Pancreas (tissue), 10 donors: Measurements from ENCODE around the gene STK25. TPM values are rescaled to one million over a fixed set of nuclear protein-coding genes. Genes with fewer than 3 reads are reported as not detected.

Source experiments
- ATAC-seq, 4 donors: fragments of 200-7000 bp; cut with Tn5 transposase; one replicate each; pipeline versions ENCODE4 v1.8.0 to v1.9.1; 2020; ENCODE audit warnings: mild to moderate bottlenecking in 4 of 4, moderate library complexity in 4 of 4
- DNase-seq, 6 donors: peaks; one replicate each; pipeline ENCODE4 v3.0.0-alpha.2; 2020
- FAIRE-seq: peaks from 2 replicates; lab custom pipeline; 2012; peaks lifted over from hg19 to GRCh38; lab: Jason Lieb, UNC
- H3K27ac ChIP-seq, 4 donors: fragments of 200-600 bp; sonication (generic); 1 replicate in 3 of 4; 2 replicates in 1 of 4; pipeline versions ENCODE4 v1.5.0 to v1.8.0; 2020
- H3K27me3 ChIP-seq, 4 donors: fragments of 200-600 bp; one replicate each; pipeline ENCODE4 v1.8.0; 2021
- H3K36me3 ChIP-seq, 3 donors: fragments of 200-600 bp; sonication (generic) in 1 of 3; one replicate each; pipeline versions ENCODE4 v1.5.0 to v1.8.0; 2020 to 2021
- H3K4me1 ChIP-seq, 3 donors: fragments of 200-600 bp; one replicate each; pipeline ENCODE4 v1.8.0; 2021
- H3K4me3 ChIP-seq, 4 donors: fragments of 200-600 bp; sonication (generic) in 2 of 4; one replicate each; pipeline versions ENCODE4 v1.5.0 to v1.8.0; 2020 to 2021
- H3K9me3 ChIP-seq, 4 donors: fragments of 200-600 bp; one replicate each; pipeline ENCODE4 v1.8.0; 2021
- CTCF ChIP-seq, 4 donors: fragments of 200-600 bp; sonication (generic) in 3 of 4; IDR thresholded peaks; one replicate each; pipeline versions ENCODE4 v1.5.0 to v1.8.0; 2021; ENCODE audit warnings: antibody characterized with exemption in 4 of 4
- WGBS, 2 donors: extraction: QIAGEN DNeasy Blood & Tissue Kit; methylation state at CpG; one replicate each; pipeline ENCODE4 v1.1.7; 2013; 5-methylcytosine and 5-hydroxymethylcytosine counted together
- intact Hi-C, 3 donors: fragments of 100-400 bp; cut with DNase I; formaldehyde crosslinking; loops; one replicate each; pipeline versions ENCODE4 v1.11.1 to v1.14.2; 2022
- polyA plus RNA-seq, 2 donors: library from polyadenylated mRNA; stranded (reverse); fragments of 200-250 nt; gene quantifications; one replicate each; pipeline ENCODE4 v1.2.3, GENCODE V29; 2013
- total RNA-seq, 6 donors: library from RNA; stranded (reverse); fragmentation: NEBNext Ultra II Directional in 4 of 6; extraction: Animal tissue kit (Norgen Biotek cat#: 25700) in 4 of 6; gene quantifications; one replicate each; pipeline versions ENCODE4 v1.2.1 to v1.2.4, GENCODE V29; 2021 to 2023
- donor health status: healthy with polysubstance abuse.
- donor health status: DM: no; HTN: no; CAD: no; lungs with moderate emphysema.
- donor health status: DM: no; HTN: no; CAD: no.
- donor health status: control.
- donor health status: control.
- donor health status: Bipolar disorder and iron deficiency.
- donor health status: DM: yes; HTN: yes; CAD: no.
- donor health status: DM: no; HTN: no; CAD: no.
- donor health status: DM: no; HTN: no; CAD: no.
- donor health status: DM: yes; HTN: yes; CAD: no.

The STK25 gene
- total and polyA plus RNA-seq, 8 donors = 60.6 to 282 (median 79.1) TPM

DNA sequence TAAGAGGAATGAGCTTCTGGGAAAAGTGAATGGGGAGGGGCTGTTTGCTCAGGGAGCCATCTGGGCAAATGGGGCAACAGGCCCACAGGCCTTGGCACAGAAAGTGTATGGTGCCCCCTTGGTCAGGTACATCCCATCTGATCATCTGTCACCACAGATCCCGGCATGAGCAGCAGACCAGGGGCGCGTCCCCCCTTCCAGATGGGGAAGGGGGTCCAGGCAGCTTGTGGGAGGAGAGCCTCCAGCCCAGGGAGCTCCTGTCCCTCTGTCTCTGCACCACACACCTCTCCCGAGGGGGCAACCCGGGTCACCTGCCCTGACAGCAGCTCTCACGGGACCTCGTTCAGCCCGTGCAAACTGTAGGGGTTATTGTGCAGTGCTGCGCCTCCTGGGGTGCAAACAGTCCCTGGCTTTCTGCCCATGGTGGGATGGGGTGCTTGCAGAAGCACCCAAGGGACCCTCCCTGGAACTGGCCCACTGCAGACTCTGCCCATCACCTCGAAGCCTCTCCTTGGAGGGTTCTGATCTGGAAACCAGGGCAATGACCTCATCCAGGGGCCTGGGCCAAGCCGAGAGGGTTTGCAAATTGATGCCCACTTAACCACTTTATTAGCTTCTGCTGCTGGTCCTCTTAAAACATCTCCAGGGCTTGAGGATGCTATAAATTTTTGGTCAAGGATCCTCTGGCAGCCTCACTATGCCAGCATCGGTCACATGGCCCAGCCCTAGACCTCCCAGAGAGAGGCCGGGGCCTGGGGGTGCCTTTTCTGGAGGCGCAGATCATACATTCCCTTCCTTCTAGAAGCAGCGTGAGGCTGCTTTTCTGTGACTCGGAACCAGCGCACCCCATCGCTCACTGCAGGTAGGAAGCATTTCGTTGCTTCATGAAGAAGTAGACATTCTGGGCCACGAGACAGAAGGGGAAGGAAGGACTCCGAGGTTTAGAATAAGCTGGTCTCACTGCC lies 42.5 kb upstream of the STK25 start:
- DNase-seq = peak in 1 of 6 donors; percentile 28
- no peaks in the 10 kb centered on the region for H3K27me3 ChIP-seq
- H3K9me3 ChIP-seq = no peaks in the 10 kb centered on the region
- FAIRE-seq = no peak
- no peaks in the 10 kb centered on the region for H3K36me3 ChIP-seq
- intact Hi-C loops = no loop called here
- H3K27ac ChIP-seq = no peak overlapping the region
- no peak overlapping the region for H3K4me3 ChIP-seq
- peak in 1 of 4 donors; percentile 14 for ATAC-seq
- no peak for TF ChIP-seq CTCF (IDR thresholded peaks at IDR 0.05)
- 81 to 87% methylated on average over 21 of the region's 21 CpGs for WGBS, 2 donors
- no peaks in the 10 kb centered on the region for H3K4me1 ChIP-seq

DNA sequence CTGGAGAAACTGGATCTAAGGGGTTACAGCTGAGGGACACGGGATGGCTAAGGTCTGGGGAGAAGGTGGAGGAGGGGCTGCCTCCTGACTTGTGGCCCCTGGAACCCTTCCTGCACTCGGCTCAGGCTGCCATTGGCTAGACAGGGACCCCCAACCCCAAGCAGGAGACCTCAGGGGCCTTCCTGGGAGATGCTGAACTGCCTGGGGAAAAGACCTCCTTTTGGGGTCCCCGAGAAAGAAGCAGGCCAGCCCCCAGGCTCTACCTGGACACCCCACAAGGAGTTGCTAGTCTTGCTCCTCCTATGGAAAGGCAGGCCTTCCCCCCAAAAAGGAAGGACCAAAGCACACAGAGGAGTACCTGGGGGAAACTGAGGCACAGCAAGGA lies 40.1 kb upstream of the STK25 start:
- no peaks in the 10 kb centered on the region for H3K9me3 ChIP-seq
- 74 to 85% methylated on average over 3 of the region's 3 CpGs for WGBS, 2 donors
- no peak for TF ChIP-seq CTCF (IDR thresholded peaks at IDR 0.05)
- no peaks in the 10 kb centered on the region for H3K4me1 ChIP-seq
- no peak for ATAC-seq
- peak in 1 of 6 donors; percentile 25 for DNase-seq
- H3K36me3 ChIP-seq = no peaks in the 10 kb centered on the region
- intact Hi-C loops = no loop called here
- H3K27ac ChIP-seq = no peak overlapping the region
- FAIRE-seq = no peak
- H3K4me3 ChIP-seq = no peak overlapping the region
- H3K27me3 ChIP-seq = no peaks in the 10 kb centered on the region

DNA sequence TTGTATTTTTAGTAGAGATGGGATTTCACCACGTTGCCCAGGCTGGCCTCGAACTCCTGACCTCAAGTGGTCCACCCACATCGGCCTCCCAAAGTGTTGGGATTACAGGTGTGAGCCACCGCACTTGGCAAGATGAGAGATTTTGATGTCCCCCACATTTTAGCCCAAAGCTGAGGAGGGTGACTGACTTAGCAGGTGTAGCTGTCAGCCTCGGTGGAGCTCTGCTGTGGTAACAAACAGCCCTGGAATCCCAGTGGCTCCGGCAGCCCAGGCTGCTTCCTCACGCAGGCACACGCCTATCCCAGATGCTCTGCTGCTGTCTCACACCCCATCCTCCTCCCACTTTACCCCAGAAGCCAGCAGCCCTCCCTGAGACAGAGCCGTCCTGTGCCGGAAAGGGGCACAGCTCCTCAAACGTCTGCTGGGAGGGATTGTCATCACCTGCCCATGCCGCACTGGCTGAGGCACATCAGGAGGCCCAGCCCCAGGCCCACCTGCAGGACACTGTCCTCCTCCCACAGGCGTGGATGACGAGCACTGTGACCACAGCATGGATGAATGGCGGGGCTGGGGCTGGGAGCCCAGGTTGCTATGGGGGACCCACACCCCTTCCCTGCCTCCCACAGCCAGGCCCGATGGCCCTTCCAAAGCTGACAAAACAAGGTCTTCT lies 39.5 kb upstream of the STK25 start:
- no peak for ATAC-seq
- H3K4me1 ChIP-seq = no peaks in the 10 kb centered on the region
- no peaks in the 10 kb centered on the region for H3K9me3 ChIP-seq
- no peak for FAIRE-seq
- H3K4me3 ChIP-seq = no peak overlapping the region
- no peak for TF ChIP-seq CTCF (IDR thresholded peaks at IDR 0.05)
- intact Hi-C loops = no loop called here
- no peaks in the 10 kb centered on the region for H3K36me3 ChIP-seq
- DNase-seq = peak in 1 of 6 donors; percentile 64
- 88 to 90% methylated on average over 16 of the region's 16 CpGs for WGBS, 2 donors
- H3K27ac ChIP-seq = no peak overlapping the region
- no peaks in the 10 kb centered on the region for H3K27me3 ChIP-seq

GRCh38 chr2:241546771-241547498 lies 38.6 kb upstream of the STK25 start:
- ATAC-seq (peak in 1 of 4 donors; percentile 38), DNase-seq (peak in 1 of 6 donors; percentile 43), FAIRE-seq (no peak)
- no peaks in the 10 kb centered on the region for H3K36me3 ChIP-seq
- no peak for TF ChIP-seq CTCF (IDR thresholded peaks at IDR 0.05)
- whole genome bisulfite sequencing, 2 donors = 53 to 55% methylated on average over 25 of the region's 25 CpGs
- no peak overlapping the region for H3K27ac ChIP-seq
- intact Hi-C loops = no loop called here
- H3K27me3 ChIP-seq = no peaks in the 10 kb centered on the region
- H3K9me3 ChIP-seq = no peaks in the 10 kb centered on the region
- H3K4me1 ChIP-seq = no peaks in the 10 kb centered on the region
- H3K4me3 ChIP-seq = no peak overlapping the region
